GM18505 (cell line): Measurements from ENCODE around the gene PTPRJ.

Experiments
- ATAC-seq: cut with Tn5 transposase; IDR thresholded peaks from one replicate; pipeline ENCODE4 v1.9.1; 2021; ENCODE audit not compliant: unreplicated experiment
- POLR2A ChIP-seq: IDR thresholded peaks from 4 replicates; pipeline ENCODE4 v1.6.1; 2011; ENCODE audit warnings: borderline replicate concordance; ENCODE audit not compliant: insufficient read depth, insufficient read length; ENCODE audit errors: extremely low read depth

Gene PTPRJ

GRCh38 chr11:48091426-48092102 lies 111.2 kb downstream of the PTPRJ start:
- TF ChIP-seq POLR2A = no peak
- ATAC-seq = no peak

- no peak for TF ChIP-seq POLR2A
- ATAC-seq = no peak
Measured at GRCh38 chr11:48093323-48093722, 113.0 kb downstream of the PTPRJ start.

DNA sequence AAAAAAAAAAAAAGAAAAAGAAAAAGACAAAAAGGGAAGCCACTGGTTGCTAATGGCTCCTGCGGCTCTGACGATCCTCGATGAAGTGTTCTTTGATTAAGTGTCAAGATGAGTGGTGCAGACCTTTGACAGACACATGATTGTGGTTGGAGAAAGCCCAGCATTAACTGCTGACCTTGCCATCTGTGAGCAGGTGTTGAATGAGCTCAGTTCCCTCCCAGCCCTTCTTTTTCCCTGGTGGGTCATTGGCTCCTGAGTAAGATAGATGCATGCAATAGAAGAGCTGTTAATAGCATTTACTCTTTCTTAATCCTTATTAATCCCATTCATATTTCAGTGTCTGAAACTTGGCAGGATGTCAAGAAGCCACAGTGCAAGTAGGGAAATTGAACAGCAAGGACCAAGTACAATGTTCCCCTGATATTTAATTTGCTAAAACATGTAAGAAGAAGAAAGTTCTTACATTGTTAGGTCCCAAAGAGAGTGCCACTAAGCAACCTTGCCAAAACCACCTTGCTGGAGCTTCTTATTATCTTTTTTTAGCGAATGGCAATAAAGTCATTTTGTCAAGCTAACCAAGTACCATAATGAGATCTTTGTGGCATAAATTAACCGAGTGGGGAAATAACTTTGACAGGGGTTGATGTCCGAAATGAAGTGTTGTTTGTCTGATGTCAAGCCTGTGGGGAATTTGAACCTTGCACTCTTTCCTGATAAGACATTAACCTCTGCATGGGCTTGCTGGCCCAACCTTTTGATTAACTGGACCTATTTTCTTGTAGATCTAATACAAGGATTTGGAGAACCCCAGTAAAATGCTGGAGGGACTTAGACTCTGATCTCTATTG lies 113.7 kb downstream of the PTPRJ start:
- no peak for TF ChIP-seq POLR2A
- ATAC-seq = no peak

- no peak for ATAC-seq
- TF ChIP-seq POLR2A = no peak
Measured at GRCh38 chr11:48094643-48095339, 114.4 kb downstream of the PTPRJ start.

DNA sequence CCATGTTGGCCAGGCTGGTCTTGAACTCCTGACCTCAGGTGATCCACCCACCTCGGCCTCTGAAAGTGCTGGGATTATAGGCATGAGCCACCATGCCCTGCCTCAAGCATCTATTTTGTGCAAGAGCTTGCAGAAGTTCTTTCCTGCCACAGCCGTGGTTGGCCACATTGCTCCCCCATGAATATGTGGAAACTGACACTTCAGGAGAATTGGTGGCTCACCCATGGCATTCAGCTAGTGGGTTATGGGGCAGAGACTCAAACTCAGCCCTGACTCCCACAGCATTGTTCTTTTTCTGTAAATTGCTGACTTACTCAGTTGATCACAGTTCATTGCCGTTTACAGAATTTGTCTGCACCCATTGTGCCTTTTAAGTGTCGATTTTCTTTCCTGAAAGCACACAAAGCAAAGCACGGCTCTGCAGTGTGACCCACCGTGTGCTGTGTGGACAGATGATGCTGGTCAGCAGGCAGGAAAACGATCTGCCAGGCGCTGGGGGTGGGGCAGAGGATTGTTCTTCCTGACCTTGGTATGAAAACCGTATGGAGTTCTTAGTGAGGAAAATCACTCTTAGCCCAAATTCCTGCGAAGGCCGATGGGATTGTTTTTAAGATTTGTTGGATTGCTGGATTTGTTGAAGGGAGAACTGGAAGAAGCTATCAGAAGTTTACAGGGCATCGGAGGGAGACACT lies 115.6 kb downstream of the PTPRJ start:
- no peak for ATAC-seq
- no peak for TF ChIP-seq POLR2A

DNA sequence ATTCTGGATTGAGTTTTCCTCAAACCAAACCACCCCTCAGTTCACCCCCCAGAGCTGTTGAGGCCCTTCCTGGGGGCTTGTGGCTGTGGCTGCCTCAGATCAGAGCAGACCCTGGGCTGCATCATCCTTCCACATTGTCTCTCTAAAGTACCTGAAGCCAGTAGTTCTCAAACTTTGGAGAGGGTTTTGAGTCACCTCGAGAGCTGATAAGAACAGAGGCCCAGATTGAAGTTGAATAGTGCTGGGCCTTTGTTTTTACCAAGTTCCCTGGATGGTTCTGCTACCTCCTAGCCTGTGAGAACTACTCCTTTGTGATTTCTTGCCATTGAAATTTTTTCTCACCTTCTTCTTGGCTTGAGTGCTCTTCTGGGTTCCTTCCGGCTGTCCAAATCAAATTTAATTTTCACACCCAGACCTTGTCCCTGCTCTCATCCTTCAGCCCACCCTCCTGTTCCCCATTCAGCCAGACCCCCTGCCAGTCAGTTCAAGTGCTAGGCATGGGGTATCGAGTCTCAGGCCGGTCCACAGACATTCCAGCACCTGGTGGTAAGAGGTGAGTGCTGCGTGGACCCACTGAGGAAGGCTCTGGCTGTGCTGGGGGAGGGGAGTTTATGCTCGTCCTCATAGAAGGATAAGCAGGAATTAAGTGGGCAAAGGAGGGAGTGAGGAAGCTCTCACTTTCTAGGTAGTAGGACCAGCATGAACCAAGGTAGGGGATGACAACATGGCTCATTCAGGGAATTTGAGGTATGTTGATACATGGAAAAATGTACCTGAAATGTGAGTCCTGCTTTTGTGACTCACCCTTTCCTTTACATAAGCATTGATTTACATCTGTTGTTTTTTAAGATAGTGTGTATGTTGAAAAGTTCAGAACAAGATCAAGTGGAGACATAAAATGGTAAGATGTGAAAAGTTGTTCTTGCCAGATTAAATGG lies 116.5 kb downstream of the PTPRJ start:
- ATAC-seq = no peak

GRCh38 chr11:48098024-48098423 lies 117.7 kb downstream of the PTPRJ start:
- TF ChIP-seq POLR2A = no peak
- no peak for ATAC-seq

More for the DNA sequence above, 116.5 kb downstream of the PTPRJ start:
- no peak for TF ChIP-seq POLR2A

DNA sequence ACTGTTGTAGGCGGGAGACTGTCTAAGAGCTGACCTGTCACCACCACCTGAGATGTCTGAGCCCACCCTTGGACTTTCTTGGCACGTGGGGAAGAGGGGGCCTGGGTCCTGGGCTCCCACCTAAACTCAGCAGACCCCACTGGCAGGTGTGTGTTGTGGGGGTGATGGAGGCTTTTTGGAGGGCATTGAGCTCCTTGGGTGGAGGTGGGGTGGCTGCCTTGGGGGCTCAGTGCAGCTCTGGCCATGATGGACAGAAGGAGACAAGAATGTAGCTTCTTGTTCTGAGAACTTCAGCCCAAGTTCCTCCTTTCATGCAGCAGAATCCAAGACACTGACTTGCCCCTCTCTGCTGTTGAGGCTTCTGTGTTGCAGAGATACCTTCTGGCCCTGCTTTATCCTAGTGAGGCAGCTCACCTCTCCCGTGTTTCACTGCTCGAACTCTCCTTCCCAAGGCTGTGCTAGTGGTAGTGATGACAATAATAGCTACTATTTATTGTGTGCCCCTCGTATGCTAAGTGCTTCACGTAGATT lies 119.6 kb downstream of the PTPRJ start:
- TF ChIP-seq POLR2A = no peak
- ATAC-seq = no peak

GRCh38 chr11:48101044-48101733 lies 120.8 kb downstream of the PTPRJ start:
- no peak for ATAC-seq
- no peak for TF ChIP-seq POLR2A

DNA sequence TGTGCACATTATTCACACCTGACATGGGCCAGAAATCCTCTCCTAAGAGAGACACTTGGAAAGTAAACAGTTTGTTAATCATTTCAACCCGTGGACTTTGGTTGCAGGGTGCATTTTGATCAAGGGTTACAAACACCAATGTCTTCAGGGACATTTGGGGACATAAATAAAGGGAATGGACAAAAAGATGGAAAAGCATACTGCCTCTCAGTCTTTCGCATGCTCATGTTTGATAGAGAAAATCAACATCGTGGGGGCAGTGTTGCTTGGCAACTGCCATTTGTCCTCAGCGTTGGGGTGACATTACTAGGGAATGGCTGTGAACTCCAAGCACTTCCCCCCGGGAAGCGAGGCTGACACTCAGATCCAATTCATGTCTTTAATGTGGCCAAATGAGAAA lies 121.6 kb downstream of the PTPRJ start:
- TF ChIP-seq POLR2A = no peak
- no peak for ATAC-seq

DNA sequence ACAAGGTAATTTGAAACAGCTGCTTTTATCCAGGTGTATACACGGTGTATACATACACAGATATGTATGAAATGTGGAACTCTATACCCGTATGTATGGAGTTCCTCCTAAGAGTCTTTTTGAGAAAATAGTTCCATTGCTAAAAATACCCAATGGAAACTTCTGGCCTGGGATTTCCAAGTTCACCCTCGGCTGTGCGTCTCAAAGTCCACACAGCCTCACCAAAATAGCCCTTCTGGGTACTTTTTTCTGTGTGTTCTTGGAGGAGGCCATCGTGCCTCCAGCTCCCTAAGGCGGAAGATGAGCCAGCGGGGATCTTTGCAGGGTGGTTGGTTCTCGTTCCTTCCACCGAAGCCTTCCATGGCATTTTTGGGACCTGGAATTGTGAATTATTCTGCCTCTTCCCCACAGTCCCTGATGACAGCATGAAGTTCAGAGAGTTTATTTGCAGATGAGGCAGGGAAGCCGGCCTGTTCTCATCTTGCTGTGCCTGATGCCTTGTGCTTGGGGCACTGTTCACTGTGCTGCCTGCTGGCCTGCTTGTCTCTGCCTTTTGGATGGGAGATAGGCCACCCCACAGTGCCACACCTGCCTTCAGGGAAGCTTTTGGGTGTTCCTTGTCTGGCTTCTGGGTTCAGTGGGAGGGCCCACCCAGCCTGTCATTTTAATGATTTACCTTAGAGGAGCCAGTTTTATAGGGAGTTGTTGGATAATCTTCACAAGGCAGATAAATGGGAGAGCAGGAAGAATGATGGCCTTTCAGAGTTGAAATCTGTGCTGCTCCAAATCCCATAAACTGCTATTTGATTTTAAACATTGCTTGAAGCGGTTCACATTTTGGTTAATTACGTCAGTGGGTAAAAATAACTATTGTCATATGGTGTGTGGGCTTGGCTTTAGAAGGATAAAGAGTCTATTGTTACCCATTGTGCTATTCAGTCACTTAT lies 123.5 kb downstream of the PTPRJ start:
- no peak for ATAC-seq
- TF ChIP-seq POLR2A = no peak

DNA sequence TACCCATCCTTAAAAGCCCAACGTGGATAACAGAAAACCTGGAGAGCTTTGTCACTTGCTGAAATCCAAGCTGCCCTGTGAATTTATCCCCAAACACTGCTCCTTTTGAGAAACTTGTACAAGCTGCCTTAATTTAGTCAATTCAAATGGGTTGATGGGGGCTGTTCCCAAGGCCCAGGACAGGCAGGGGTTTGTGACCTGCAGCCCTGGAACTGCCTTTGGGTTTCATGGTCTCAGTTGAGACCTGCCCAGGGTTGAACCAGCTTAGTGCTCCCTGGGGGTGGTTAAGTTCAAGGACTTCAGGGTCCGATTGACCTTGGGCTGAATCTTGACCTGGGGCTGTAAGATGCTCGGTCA lies 124.2 kb downstream of the PTPRJ start:
- no peak for ATAC-seq
- no peak for TF ChIP-seq POLR2A
